Measurements from ENCODE around the gene SPO11. TPM values are rescaled to one million over a fixed set of nuclear protein-coding genes. Genes with fewer than 3 reads are reported as not detected.

SPO11 gene
- total RNA-seq, 1 experiment from 2014 or later, result not detected

GRCh38 chr20:57313230-57313629, 16.4 kb upstream of the SPO11 start:
- CTCF ChIA-PET, result no interaction called here

GRCh38 chr20:57313951-57314350, 15.7 kb upstream of the SPO11 start:
- Histone ChIP-seq H3K9ac (ENCODE audit: low read length) (no peak overlapping the region), H3K9me3 (ENCODE audit: low read length) (no peaks in the 10 kb centered on the region), H4K20me1 (ENCODE audit: low read length) (no peaks in the 10 kb centered on the region), H3K9me2 (replicated peaks; ENCODE audit: low read length) (no peaks in the 10 kb centered on the region), H3K4me2 (ENCODE audit: low read length) (no peak overlapping the region), H3K36me3 (ENCODE audit: low read depth, low read length) (no peaks in the 10 kb centered on the region), H3K27ac (ENCODE audit: low read length) (no peak overlapping the region), H3F3A (ENCODE audit: low read length, unreplicated experiment) (no peaks in the 10 kb centered on the region), H2AFZ (ENCODE audit: low read length) (no peak overlapping the region), H3K79me2 (ENCODE audit: low read length) (no peaks in the 10 kb centered on the region), H3K27me3 (ENCODE audit: low read length) (peaks cover 78% of the 10 kb centered on the region), H3K4me3 (ENCODE audit: low read length) (no peak overlapping the region), H3K4me1 (ENCODE audit: insufficient read depth, low read length) (no peaks in the 10 kb centered on the region)
- TF ChIP-seq EZH2phosphoT487 (IDR thresholded peaks at IDR 0.05; ENCODE audit: borderline replicate concordance, low read length) (no peak), EZH2 (IDR thresholded peaks at IDR 0.05; ENCODE audit: low read length, unreplicated experiment) (no peak), CTCF (conservative IDR thresholded peaks at IDR 0.05; ENCODE audit: low read depth, low read length) (no peak)
- ATAC-seq, result no peak
- DNase-seq, result no peak
- intact Hi-C loops (cut with micrococcal nuclease), result no loop called here
- CTCF ChIA-PET, result no interaction called here
- POLR2A ChIA-PET (ENCODE audit: unreplicated experiment), result no interaction called here
- no TSS peak for BruUV-seq (replicated peaks)

More at GRCh38 chr20:57313230-57313629, 16.4 kb upstream of the SPO11 start:
- H3K27ac ChIP-seq (ENCODE audit: low read length), result no peak overlapping the region
- no peak for DNase-seq
- H3K27me3 ChIP-seq (ENCODE audit: low read length), result peaks cover 80% of the 10 kb centered on the region
- no peak overlapping the region for H3K9ac ChIP-seq (ENCODE audit: low read length)
- H3K36me3 ChIP-seq (ENCODE audit: low read depth, low read length), result no peaks in the 10 kb centered on the region
- POLR2A ChIA-PET (ENCODE audit: unreplicated experiment), result no interaction called here
- no peak overlapping the region for H3K4me3 ChIP-seq (ENCODE audit: low read length)
- H3K4me2 ChIP-seq (ENCODE audit: low read length), result no peak overlapping the region
- intact Hi-C loops (cut with micrococcal nuclease), result no loop called here
- H2AFZ ChIP-seq (ENCODE audit: low read length), result no peak overlapping the region
- no peak for TF ChIP-seq CTCF (conservative IDR thresholded peaks at IDR 0.05; ENCODE audit: low read depth, low read length)
- TF ChIP-seq EZH2phosphoT487 (IDR thresholded peaks at IDR 0.05; ENCODE audit: borderline replicate concordance, low read length), result no peak
- no peak for TF ChIP-seq EZH2 (IDR thresholded peaks at IDR 0.05; ENCODE audit: low read length, unreplicated experiment)
- no peaks in the 10 kb centered on the region for H3K9me3 ChIP-seq (ENCODE audit: low read length)
- ATAC-seq, result no peak
- no peaks in the 10 kb centered on the region for H3F3A ChIP-seq (ENCODE audit: low read length, unreplicated experiment)
- H4K20me1 ChIP-seq (ENCODE audit: low read length), result no peaks in the 10 kb centered on the region
- no TSS peak for BruUV-seq (replicated peaks)
- H3K9me2 ChIP-seq (replicated peaks; ENCODE audit: low read length), result no peaks in the 10 kb centered on the region
- H3K79me2 ChIP-seq (ENCODE audit: low read length), result no peaks in the 10 kb centered on the region
- H3K4me1 ChIP-seq (ENCODE audit: insufficient read depth, low read length), result no peaks in the 10 kb centered on the region

GRCh38 chr20:57315083-57315975, 14.3 kb upstream of the SPO11 start:
- no TSS peak for BruUV-seq (replicated peaks)
- no peak overlapping the region for H3K27ac ChIP-seq (ENCODE audit: low read length)
- H3K4me3 ChIP-seq (ENCODE audit: low read length), result no peak overlapping the region
- H3K27me3 ChIP-seq (ENCODE audit: low read length), result peaks cover 75% of the 10 kb centered on the region
- TF ChIP-seq EZH2 (IDR thresholded peaks at IDR 0.05; ENCODE audit: low read length, unreplicated experiment), result no peak
- no peak for TF ChIP-seq CTCF (conservative IDR thresholded peaks at IDR 0.05; ENCODE audit: low read depth, low read length)
- no peak for TF ChIP-seq EZH2phosphoT487 (IDR thresholded peaks at IDR 0.05; ENCODE audit: borderline replicate concordance, low read length)
- no peaks in the 10 kb centered on the region for H3K9me3 ChIP-seq (ENCODE audit: low read length)
- CTCF ChIA-PET, result no interaction called here
- H3K79me2 ChIP-seq (ENCODE audit: low read length), result no peaks in the 10 kb centered on the region
- no peak overlapping the region for H3K9ac ChIP-seq (ENCODE audit: low read length)
- H4K20me1 ChIP-seq (ENCODE audit: low read length), result no peaks in the 10 kb centered on the region
- DNase-seq (no peak), ATAC-seq (no peak)
- no peaks in the 10 kb centered on the region for H3K4me1 ChIP-seq (ENCODE audit: insufficient read depth, low read length)
- intact Hi-C loops (cut with micrococcal nuclease), result no loop called here
- H3F3A ChIP-seq (ENCODE audit: low read length, unreplicated experiment), result no peaks in the 10 kb centered on the region
- POLR2A ChIA-PET (ENCODE audit: unreplicated experiment), result no interaction called here
- H2AFZ ChIP-seq (ENCODE audit: low read length), result no peak overlapping the region
- no peaks in the 10 kb centered on the region for H3K36me3 ChIP-seq (ENCODE audit: low read depth, low read length)
- H3K4me2 ChIP-seq (ENCODE audit: low read length), result no peak overlapping the region
- H3K9me2 ChIP-seq (replicated peaks; ENCODE audit: low read length), result no peaks in the 10 kb centered on the region

Measured in PC-3 (cell line).